HEK293 (cell line): ENCODE measurements around the gene PRTN3.

ENCODE experiments used
- SETDB1 ChIP-seq: IDR thresholded peaks from one replicate; pipeline ENCODE4 v1.6.1; 2017; ENCODE audit warnings: mild to moderate bottlenecking, low read length, moderate library complexity, mixed read lengths; ENCODE audit not compliant: insufficient read length
- ZNF121 ChIP-seq: fragments of 450-650 bp; formaldehyde crosslinking; IDR thresholded peaks from 2 replicates; pipeline ENCODE4 v1.5.1; 2016; ENCODE audit warnings: missing biosample characterization, missing genetic modification characterization
- ZNF274 ChIP-seq, 2 experiments: fragments of 200-500 bp in 1 of 2; fragments of 450-650 bp in 1 of 2; sonication (Bioruptor generic) in 1 of 2; formaldehyde crosslinking in 1 of 2; IDR thresholded peaks; 2 replicates each; pipeline versions ENCODE4 v1.5.1 to v1.6.1; 2014 to 2016; ENCODE audit warnings: borderline replicate concordance in 1 of 2, inconsistent platforms in 1 of 2, low read length in 1 of 2, missing biosample characterization in 1 of 2, missing genetic modification characterization in 1 of 2
- TF ChIP-seq, protein P1 (sequence below): fragments of 450-650 bp; formaldehyde crosslinking; IDR thresholded peaks from 2 replicates; pipeline ENCODE4 v1.5.1; 2016; ENCODE audit warnings: missing biosample characterization, missing genetic modification characterization

- no peak for TF ChIP-seq ZNF274 (IDR thresholded peaks at IDR 0.05; ENCODE audit: low read length)
- no peak for TF ChIP-seq ZNF274 (tag by site-specific recombination; IDR thresholded peaks at IDR 0.05; ENCODE audit: borderline replicate concordance)
- TF ChIP-seq, protein P1, sequence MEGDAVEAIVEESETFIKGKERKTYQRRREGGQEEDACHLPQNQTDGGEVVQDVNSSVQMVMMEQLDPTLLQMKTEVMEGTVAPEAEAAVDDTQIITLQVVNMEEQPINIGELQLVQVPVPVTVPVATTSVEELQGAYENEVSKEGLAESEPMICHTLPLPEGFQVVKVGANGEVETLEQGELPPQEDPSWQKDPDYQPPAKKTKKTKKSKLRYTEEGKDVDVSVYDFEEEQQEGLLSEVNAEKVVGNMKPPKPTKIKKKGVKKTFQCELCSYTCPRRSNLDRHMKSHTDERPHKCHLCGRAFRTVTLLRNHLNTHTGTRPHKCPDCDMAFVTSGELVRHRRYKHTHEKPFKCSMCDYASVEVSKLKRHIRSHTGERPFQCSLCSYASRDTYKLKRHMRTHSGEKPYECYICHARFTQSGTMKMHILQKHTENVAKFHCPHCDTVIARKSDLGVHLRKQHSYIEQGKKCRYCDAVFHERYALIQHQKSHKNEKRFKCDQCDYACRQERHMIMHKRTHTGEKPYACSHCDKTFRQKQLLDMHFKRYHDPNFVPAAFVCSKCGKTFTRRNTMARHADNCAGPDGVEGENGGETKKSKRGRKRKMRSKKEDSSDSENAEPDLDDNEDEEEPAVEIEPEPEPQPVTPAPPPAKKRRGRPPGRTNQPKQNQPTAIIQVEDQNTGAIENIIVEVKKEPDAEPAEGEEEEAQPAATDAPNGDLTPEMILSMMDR (tag by site-specific recombination) = no peak
- no peak for TF ChIP-seq SETDB1
- no peak for TF ChIP-seq ZNF121 (tag by site-specific recombination)
These were observed 17.5 kb downstream of the PRTN3 start for GRCh38 chr19:858284-858683.
